Neural progenitor cell (in vitro differentiated cells): ENCODE data around the gene TIGD2. TPM values are rescaled to one million over a fixed set of nuclear protein-coding genes. Genes with fewer than 3 reads are reported as not detected.

Experiments
- DNase-seq: peaks from one replicate; pipeline ENCODE4 v3.0.0-alpha.2; 2016; ENCODE audit warnings: low spot score
- H2AFZ ChIP-seq: fragments of 200-600 bp; sonication (generic); replicated peaks from 2 replicates; pipeline ENCODE4 v1.6.1; 2016; ENCODE audit warnings: antibody characterized with exemption
- H3F3A ChIP-seq: fragments of 200-600 bp; sonication (generic); 2 replicates; pipeline ENCODE4 v1.6.1; 2016; ENCODE audit warnings: antibody characterized with exemption, low read depth
- H3K27ac ChIP-seq: fragments of 200-600 bp; sonication (generic); 2 replicates; pipeline ENCODE4 v1.5.1; 2016; ENCODE audit warnings: mild to moderate bottlenecking
- H3K27me3 ChIP-seq: fragments of 200-600 bp; sonication (generic); 2 replicates; pipeline ENCODE4 v1.6.1; 2016; ENCODE audit warnings: mild to moderate bottlenecking, moderate library complexity
- H3K36me3 ChIP-seq: fragments of 200-600 bp; sonication (generic); 2 replicates; pipeline ENCODE4 v1.5.1; 2016
- H3K4me1 ChIP-seq: fragments of 200-600 bp; sonication (generic); 2 replicates; pipeline ENCODE4 v1.6.1; 2016; ENCODE audit warnings: mixed run types
- H3K4me2 ChIP-seq: fragments of 200-600 bp; sonication (generic); 2 replicates; pipeline ENCODE4 v1.6.1; 2016
- H3K4me3 ChIP-seq: fragments of 200-600 bp; sonication (generic); 2 replicates; pipeline ENCODE4 v1.5.1; 2016
- H3K79me2 ChIP-seq: fragments of 200-600 bp; sonication (generic); 2 replicates; pipeline ENCODE4 v1.6.1; 2016; ENCODE audit warnings: low read depth
- H3K9ac ChIP-seq: fragments of 200-600 bp; sonication (generic); 2 replicates; pipeline ENCODE4 v1.6.1; 2016
- H3K9me3 ChIP-seq: fragments of 200-600 bp; sonication (generic); 2 replicates; pipeline ENCODE4 v1.5.1; 2016; ENCODE audit warnings: low read depth
- H4K20me1 ChIP-seq: fragments of 200-600 bp; sonication (generic); 2 replicates; pipeline ENCODE4 v1.6.1; 2016; ENCODE audit warnings: low read depth
- H3K27ac Mint-ChIP-seq: 3 replicates; pipeline ENCODE4 v1.8.0; 2021; ENCODE audit warnings: mixed read lengths
- H3K27me3 Mint-ChIP-seq: 2 replicates; pipeline ENCODE4 v1.8.0; 2022; ENCODE audit warnings: low read depth, mild to moderate bottlenecking, inconsistent platforms, moderate library complexity, mixed read lengths; ENCODE audit not compliant: insufficient read depth
- H3K36me3 Mint-ChIP-seq: 3 replicates; pipeline ENCODE4 v1.8.0; 2021; ENCODE audit warnings: mixed read lengths
- H3K4me1 Mint-ChIP-seq: 3 replicates; pipeline ENCODE4 v1.8.0; 2021; ENCODE audit warnings: mixed read lengths
- H3K4me3 Mint-ChIP-seq: 3 replicates; pipeline ENCODE4 v1.8.0; 2021; ENCODE audit warnings: mild to moderate bottlenecking, moderate library complexity, mixed read lengths
- H3K9me3 Mint-ChIP-seq: 3 replicates; pipeline ENCODE4 v1.8.0; 2020; ENCODE audit warnings: mixed read lengths
- EZH2 ChIP-seq: fragments of 200-600 bp; sonication (generic); IDR thresholded peaks from 2 replicates; pipeline ENCODE4 v1.6.1; 2017; ENCODE audit warnings: antibody characterized with exemption, mild to moderate bottlenecking, moderate library complexity
- EZH2phosphoT487 ChIP-seq: fragments of 200-600 bp; sonication (generic); IDR thresholded peaks from 2 replicates; pipeline ENCODE4 v1.6.1; 2017; ENCODE audit warnings: antibody characterized with exemption
- total RNA-seq: library from RNA; depleted of rRNA; stranded (reverse); fragments of >200 nt; gene quantifications from 2 replicates; pipeline ENCODE4 v1.2.3, GENCODE V29; 2015; ENCODE audit warnings: low replicate concordance
- TF ChIP-seq, protein P1 (sequence below): fragments of 200-600 bp; sonication (generic); IDR thresholded peaks from 2 replicates; pipeline ENCODE4 v1.5.1; 2017; ENCODE audit warnings: antibody characterized with exemption, mild to moderate bottlenecking

The TIGD2 gene
- total RNA-seq, 1 donor from 2014 or later, result 28.1 TPM

DNA sequence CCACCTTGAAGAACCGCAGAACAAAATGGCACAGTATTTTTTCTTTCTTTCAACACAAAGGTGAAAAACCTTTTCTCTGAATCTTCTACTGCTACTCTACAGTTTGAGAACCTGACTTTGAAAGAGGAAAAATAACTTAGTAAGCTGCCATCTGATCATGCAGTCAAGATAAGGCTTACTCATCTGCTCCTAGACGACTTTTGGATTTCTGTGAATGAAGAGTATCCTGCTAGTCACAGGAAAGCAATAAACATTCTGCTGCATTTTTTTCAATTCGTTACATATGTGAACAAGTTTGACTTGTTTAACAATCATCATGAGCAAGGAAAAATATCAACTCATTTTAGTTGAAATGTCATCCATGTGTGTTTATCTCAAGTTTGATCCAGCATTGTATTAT, 25.2 kb downstream of the TIGD2 start:
- H3K9me3 ChIP-seq, result no peaks in the 10 kb centered on the region
- H3K36me3 ChIP-seq, result no peaks in the 10 kb centered on the region
- Mint-ChIP-seq H3K9me3 (no peaks in the 10 kb centered on the region), H3K36me3 (no peaks in the 10 kb centered on the region), H3K4me3 (no peak overlapping the region), H3K27ac (no peak overlapping the region), H3K4me1 (no peaks in the 10 kb centered on the region), H3K27me3 (no peaks in the 10 kb centered on the region)
- H3K4me2 ChIP-seq, result no peak overlapping the region
- H3K4me3 ChIP-seq, result no peak overlapping the region
- H3F3A ChIP-seq, result no peaks in the 10 kb centered on the region
- no peaks in the 10 kb centered on the region for H3K27me3 ChIP-seq
- H3K4me1 ChIP-seq, result peaks cover 5% of the 10 kb centered on the region
- DNase-seq, result no peak
- no peak overlapping the region for H3K9ac ChIP-seq
- H2AFZ ChIP-seq, result no peak overlapping the region
- TF ChIP-seq EZH2 (no peak), EZH2phosphoT487 (no peak)
- TF ChIP-seq, protein P1, sequence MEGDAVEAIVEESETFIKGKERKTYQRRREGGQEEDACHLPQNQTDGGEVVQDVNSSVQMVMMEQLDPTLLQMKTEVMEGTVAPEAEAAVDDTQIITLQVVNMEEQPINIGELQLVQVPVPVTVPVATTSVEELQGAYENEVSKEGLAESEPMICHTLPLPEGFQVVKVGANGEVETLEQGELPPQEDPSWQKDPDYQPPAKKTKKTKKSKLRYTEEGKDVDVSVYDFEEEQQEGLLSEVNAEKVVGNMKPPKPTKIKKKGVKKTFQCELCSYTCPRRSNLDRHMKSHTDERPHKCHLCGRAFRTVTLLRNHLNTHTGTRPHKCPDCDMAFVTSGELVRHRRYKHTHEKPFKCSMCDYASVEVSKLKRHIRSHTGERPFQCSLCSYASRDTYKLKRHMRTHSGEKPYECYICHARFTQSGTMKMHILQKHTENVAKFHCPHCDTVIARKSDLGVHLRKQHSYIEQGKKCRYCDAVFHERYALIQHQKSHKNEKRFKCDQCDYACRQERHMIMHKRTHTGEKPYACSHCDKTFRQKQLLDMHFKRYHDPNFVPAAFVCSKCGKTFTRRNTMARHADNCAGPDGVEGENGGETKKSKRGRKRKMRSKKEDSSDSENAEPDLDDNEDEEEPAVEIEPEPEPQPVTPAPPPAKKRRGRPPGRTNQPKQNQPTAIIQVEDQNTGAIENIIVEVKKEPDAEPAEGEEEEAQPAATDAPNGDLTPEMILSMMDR, result no peak
- no peak overlapping the region for H3K27ac ChIP-seq
- no peaks in the 10 kb centered on the region for H4K20me1 ChIP-seq
- H3K79me2 ChIP-seq, result no peaks in the 10 kb centered on the region

DNA sequence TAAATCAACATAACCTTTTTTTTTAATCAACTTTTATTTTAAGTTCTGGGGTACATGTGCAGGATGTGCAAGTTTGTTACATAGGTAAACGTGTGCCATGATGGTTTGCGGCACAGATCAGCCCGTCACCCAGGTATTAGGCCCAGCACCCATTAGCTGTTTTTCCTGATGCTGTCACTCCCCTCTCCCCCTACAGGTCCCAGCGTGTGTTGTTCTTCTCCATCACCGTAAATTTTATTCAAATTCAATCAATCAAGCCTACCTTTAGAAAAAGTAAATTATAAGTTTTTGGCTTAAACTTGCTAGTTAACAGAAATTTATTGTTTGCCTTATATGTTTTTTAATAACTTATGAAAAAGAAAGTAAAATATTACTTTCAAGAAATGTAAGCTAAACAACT, 25.9 kb downstream of the TIGD2 start:
- no peaks in the 10 kb centered on the region for H3K4me1 Mint-ChIP-seq
- no peak for DNase-seq
- no peak overlapping the region for H3K9ac ChIP-seq

GRCh38 chr4:89137695-89138094, 26.4 kb downstream of the TIGD2 start:
- Histone ChIP-seq H3K79me2 (no peaks in the 10 kb centered on the region), H4K20me1 (no peaks in the 10 kb centered on the region), H3F3A (no peaks in the 10 kb centered on the region), H3K9ac (no peak overlapping the region), H3K9me3 (no peaks in the 10 kb centered on the region), H3K4me3 (no peak overlapping the region), H3K4me2 (no peak overlapping the region), H3K36me3 (no peaks in the 10 kb centered on the region), H3K27me3 (no peaks in the 10 kb centered on the region), H3K4me1 (peaks cover 5% of the 10 kb centered on the region), H3K27ac (no peak overlapping the region), H2AFZ (no peak overlapping the region)
- DNase-seq, result no peak
- H3K27ac Mint-ChIP-seq, result no peak overlapping the region
- H3K4me1 Mint-ChIP-seq, result no peaks in the 10 kb centered on the region
- H3K4me3 Mint-ChIP-seq, result no peak overlapping the region
- H3K36me3 Mint-ChIP-seq, result no peaks in the 10 kb centered on the region
- TF ChIP-seq, protein P1, result no peak
- TF ChIP-seq EZH2phosphoT487, result no peak
- TF ChIP-seq EZH2, result no peak
- H3K27me3 Mint-ChIP-seq, result no peaks in the 10 kb centered on the region
- no peaks in the 10 kb centered on the region for H3K9me3 Mint-ChIP-seq

More for the DNA sequence above, 25.9 kb downstream of the TIGD2 start:
- H3K9me3 ChIP-seq, result no peaks in the 10 kb centered on the region
- H3K4me2 ChIP-seq, result no peak overlapping the region
- TF ChIP-seq, protein P1, result no peak
- TF ChIP-seq EZH2phosphoT487 (no peak), EZH2 (no peak)
- peaks cover 5% of the 10 kb centered on the region for H3K4me1 ChIP-seq
- no peaks in the 10 kb centered on the region for H3K27me3 Mint-ChIP-seq
- H3K36me3 ChIP-seq, result no peaks in the 10 kb centered on the region
- H3K36me3 Mint-ChIP-seq, result no peaks in the 10 kb centered on the region
- H3F3A ChIP-seq, result no peaks in the 10 kb centered on the region
- H2AFZ ChIP-seq, result no peak overlapping the region
- no peaks in the 10 kb centered on the region for H3K9me3 Mint-ChIP-seq
- no peak overlapping the region for H3K27ac ChIP-seq
- H3K79me2 ChIP-seq, result no peaks in the 10 kb centered on the region
- no peak overlapping the region for H3K27ac Mint-ChIP-seq
- H3K4me3 ChIP-seq, result no peak overlapping the region
- H3K27me3 ChIP-seq, result no peaks in the 10 kb centered on the region
- H3K4me3 Mint-ChIP-seq, result no peak overlapping the region
- H4K20me1 ChIP-seq, result no peaks in the 10 kb centered on the region
